ENCODE data around the gene ZCCHC17.

DNA sequence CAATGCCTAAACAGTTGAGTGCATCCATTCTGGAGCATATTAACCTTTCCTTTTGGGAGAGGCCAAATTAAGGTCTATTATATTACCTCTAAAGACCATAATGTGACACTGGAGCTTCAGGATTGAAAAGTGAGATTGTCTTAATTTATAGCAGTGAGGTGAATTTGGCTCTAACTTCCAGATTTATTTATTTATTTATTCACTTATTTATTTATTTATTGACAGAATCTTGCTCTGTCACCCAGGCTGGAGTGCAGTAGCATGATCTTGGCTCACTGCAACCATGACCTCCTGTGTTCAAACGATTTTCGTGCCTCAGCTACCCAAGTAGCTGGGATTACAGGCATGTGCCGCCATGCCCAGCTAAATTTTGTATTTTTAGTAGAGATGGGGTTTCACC lies 19.1 kb downstream of the ZCCHC17 start:
- TF ChIP-seq SUZ12 (IDR thresholded peaks at IDR 0.05; ENCODE audit: extremely low read depth, insufficient read depth, insufficient read length) (no peak), YY1 (IDR thresholded peaks at IDR 0.05; ENCODE audit: insufficient read depth, insufficient read length) (no peak)

Measured in NT2/D1 (cell line).